Measurements from ENCODE around the gene GSPT1. TPM values are rescaled to one million over a fixed set of nuclear protein-coding genes. Genes with fewer than 3 reads are reported as not detected.

GSPT1 gene
- total RNA-seq, 1 experiment from 2014 or later: 216 TPM

DNA sequence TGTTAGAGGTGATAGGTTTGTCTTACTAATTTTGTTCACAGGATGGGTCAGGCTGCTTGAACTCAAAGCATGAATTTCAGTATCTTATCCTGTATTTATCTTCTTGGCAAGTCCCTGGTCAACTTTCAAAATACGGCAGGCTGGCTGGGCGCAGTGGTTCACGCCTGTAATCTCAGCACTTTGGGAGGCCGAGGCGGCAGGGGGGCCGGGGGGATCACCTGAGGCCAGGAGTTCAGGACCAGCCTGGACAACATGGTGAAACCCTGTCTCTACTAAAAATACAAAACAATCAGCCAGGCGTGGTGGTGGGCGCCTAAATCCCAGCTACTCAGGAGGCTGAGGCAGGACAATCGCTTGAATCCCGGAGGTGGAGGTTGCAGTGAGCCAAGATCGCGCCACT, 39.5 kb downstream of the GSPT1 start:
- BruUV-seq (replicated peaks): no TSS peak
- intact Hi-C loops (cut with micrococcal nuclease; ENCODE audit: unreplicated experiment): loop anchor here (10.0 kb wide), 1 partner anchor 188 kb away; no protein-coding TSS in a partner anchor
- CTCF ChIA-PET: no interaction called here
- no peaks in the 10 kb centered on the region for H3K27me3 ChIP-seq (replicated peaks; ENCODE audit: insufficient read depth, low read depth, low read length, poor library complexity)
- H3K27ac ChIP-seq (ENCODE audit: low read depth, low read length, poor library complexity, severe bottlenecking): no peak overlapping the region
- H3K4me1 ChIP-seq (ENCODE audit: insufficient read depth, low read length, poor library complexity, severe bottlenecking): peaks cover 11% of the 10 kb centered on the region
- POLR2A ChIA-PET (ENCODE audit: low non-redundant PET): no interaction called here
- TF ChIP-seq, protein P1, sequence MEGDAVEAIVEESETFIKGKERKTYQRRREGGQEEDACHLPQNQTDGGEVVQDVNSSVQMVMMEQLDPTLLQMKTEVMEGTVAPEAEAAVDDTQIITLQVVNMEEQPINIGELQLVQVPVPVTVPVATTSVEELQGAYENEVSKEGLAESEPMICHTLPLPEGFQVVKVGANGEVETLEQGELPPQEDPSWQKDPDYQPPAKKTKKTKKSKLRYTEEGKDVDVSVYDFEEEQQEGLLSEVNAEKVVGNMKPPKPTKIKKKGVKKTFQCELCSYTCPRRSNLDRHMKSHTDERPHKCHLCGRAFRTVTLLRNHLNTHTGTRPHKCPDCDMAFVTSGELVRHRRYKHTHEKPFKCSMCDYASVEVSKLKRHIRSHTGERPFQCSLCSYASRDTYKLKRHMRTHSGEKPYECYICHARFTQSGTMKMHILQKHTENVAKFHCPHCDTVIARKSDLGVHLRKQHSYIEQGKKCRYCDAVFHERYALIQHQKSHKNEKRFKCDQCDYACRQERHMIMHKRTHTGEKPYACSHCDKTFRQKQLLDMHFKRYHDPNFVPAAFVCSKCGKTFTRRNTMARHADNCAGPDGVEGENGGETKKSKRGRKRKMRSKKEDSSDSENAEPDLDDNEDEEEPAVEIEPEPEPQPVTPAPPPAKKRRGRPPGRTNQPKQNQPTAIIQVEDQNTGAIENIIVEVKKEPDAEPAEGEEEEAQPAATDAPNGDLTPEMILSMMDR (conservative IDR thresholded peaks at IDR 0.05; ENCODE audit: low read depth, low read length): no peak
- H3K4me3 ChIP-seq (ENCODE audit: low read depth, low read length, poor library complexity, severe bottlenecking): no peak overlapping the region
- H3K9me3 ChIP-seq (ENCODE audit: low read depth, low read length, poor library complexity, severe bottlenecking): no peaks in the 10 kb centered on the region
- peaks cover 69% of the 10 kb centered on the region for H3K36me3 ChIP-seq (ENCODE audit: insufficient read depth, low read length, poor library complexity, severe bottlenecking)
- no peak for DNase-seq (ENCODE audit: low spot score)

DNA sequence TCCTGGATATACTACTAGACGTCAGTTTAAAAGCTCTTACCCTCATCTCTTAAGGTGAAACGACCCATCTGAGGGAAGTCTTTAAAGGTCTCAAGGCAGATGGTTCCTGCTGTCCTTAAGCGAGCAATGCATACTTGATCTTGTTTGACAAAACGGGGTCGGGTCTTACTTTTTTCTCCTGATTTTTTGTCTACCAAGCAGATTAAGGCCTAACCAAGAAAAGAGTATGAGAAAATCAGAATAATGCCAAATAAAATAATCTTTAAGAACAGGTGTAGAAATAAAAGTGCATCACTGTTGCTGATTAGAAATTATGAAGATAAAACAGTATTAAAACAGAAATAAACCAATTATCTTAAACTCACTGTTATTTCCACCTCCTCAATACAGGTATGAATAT, 40.0 kb downstream of the GSPT1 start:
- H3K4me1 ChIP-seq (ENCODE audit: insufficient read depth, low read length, poor library complexity, severe bottlenecking): peaks cover 15% of the 10 kb centered on the region
- H3K9me3 ChIP-seq (ENCODE audit: low read depth, low read length, poor library complexity, severe bottlenecking): no peaks in the 10 kb centered on the region
- no peak overlapping the region for H3K27ac ChIP-seq (ENCODE audit: low read depth, low read length, poor library complexity, severe bottlenecking)
- intact Hi-C loops (cut with micrococcal nuclease; ENCODE audit: unreplicated experiment): loop anchor here (10.0 kb wide), 1 partner anchor 189 kb away; no protein-coding TSS in a partner anchor
- CTCF ChIA-PET: no interaction called here
- BruUV-seq (replicated peaks): no TSS peak
- POLR2A ChIA-PET (ENCODE audit: low non-redundant PET): no interaction called here
- H3K27me3 ChIP-seq (replicated peaks; ENCODE audit: insufficient read depth, low read depth, low read length, poor library complexity): no peaks in the 10 kb centered on the region
- peaks cover 65% of the 10 kb centered on the region for H3K36me3 ChIP-seq (ENCODE audit: insufficient read depth, low read length, poor library complexity, severe bottlenecking)
- no peak overlapping the region for H3K4me3 ChIP-seq (ENCODE audit: low read depth, low read length, poor library complexity, severe bottlenecking)
- TF ChIP-seq, protein P1 (conservative IDR thresholded peaks at IDR 0.05; ENCODE audit: low read depth, low read length): no peak
- no peak for TF ChIP-seq EZH2 (IDR thresholded peaks at IDR 0.05; ENCODE audit: borderline replicate concordance, low read depth, low read length, poor library complexity, severe bottlenecking)
- no peak for DNase-seq (ENCODE audit: low spot score)

DNA sequence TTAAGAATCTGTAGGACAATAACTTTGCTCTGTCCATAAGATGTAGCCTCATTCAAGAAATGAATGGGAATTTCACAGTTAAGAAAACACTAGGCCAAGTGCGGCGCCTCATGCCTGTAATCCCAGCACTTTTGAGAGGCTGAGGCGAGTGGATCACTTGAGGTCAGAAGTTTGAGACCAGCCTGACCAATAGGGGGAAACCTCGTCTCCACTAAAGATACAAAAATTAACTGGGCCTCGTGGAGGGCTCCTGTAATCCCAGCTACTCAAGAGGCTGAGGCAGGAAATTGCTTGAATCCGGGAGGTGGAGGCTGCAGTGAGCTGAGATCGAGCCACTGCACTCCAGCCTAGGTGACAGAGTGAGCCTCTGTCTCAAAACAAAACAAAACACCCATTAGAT, 44.6 kb downstream of the GSPT1 start:
- H3K4me1 ChIP-seq (ENCODE audit: insufficient read depth, low read length, poor library complexity, severe bottlenecking): peaks cover 15% of the 10 kb centered on the region
- CTCF ChIA-PET: no interaction called here
- intact Hi-C loops (cut with micrococcal nuclease; ENCODE audit: unreplicated experiment): loop anchor here (10.0 kb wide), 1 partner anchor 194 kb away; no protein-coding TSS in a partner anchor
- no TSS peak for BruUV-seq (replicated peaks)
- DNase-seq (ENCODE audit: low spot score): peak; percentile 44
- TF ChIP-seq EZH2 (IDR thresholded peaks at IDR 0.05; ENCODE audit: borderline replicate concordance, low read depth, low read length, poor library complexity, severe bottlenecking): no peak
- TF ChIP-seq, protein P1 (conservative IDR thresholded peaks at IDR 0.05; ENCODE audit: low read depth, low read length): peak; percentile 21; the same call in 1 of the 2 replicates
- no peak overlapping the region for H3K4me3 ChIP-seq (ENCODE audit: low read depth, low read length, poor library complexity, severe bottlenecking)
- H3K9me3 ChIP-seq (ENCODE audit: low read depth, low read length, poor library complexity, severe bottlenecking): no peaks in the 10 kb centered on the region
- POLR2A ChIA-PET (ENCODE audit: low non-redundant PET): no interaction called here
- no peaks in the 10 kb centered on the region for H3K27me3 ChIP-seq (replicated peaks; ENCODE audit: insufficient read depth, low read depth, low read length, poor library complexity)
- peaks cover 57% of the 10 kb centered on the region for H3K36me3 ChIP-seq (ENCODE audit: insufficient read depth, low read length, poor library complexity, severe bottlenecking)
- H3K27ac ChIP-seq (ENCODE audit: low read depth, low read length, poor library complexity, severe bottlenecking): peak overlapping the region; percentile 56

Data from A673 (cell line).